ENCODE measurements around the gene ACBD6.

The ACBD6 gene

DNA sequence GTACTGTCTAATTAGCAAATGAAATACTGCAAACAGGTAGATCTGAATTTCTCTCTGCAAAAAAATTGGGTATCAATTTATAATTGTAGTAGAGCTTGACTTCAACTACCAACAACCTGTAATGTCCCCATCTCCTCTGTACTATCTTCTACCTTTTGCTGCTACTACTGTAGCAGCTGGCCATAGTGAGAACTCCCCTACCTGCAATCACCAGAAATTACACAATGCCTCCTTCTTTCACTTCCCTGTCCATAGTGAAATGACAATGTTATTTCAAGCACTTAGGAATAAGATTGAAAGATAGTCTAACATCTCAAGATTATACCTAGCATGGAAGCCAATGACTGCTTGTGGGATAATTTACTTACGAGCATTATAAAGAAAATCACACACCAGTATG is 100.4 kb downstream of the ACBD6 start:
- no peaks in the 10 kb centered on the region for H3K9me2 ChIP-seq (replicated peaks; ENCODE audit: control insufficient read depth, low read length)
- H3K27me3 ChIP-seq (ENCODE audit: control insufficient read depth, low read length) = no peaks in the 10 kb centered on the region
- no peaks in the 10 kb centered on the region for H3K4me1 ChIP-seq (ENCODE audit: control insufficient read depth, low read length)
- no peak for TF ChIP-seq EZH2phosphoT487 (IDR thresholded peaks at IDR 0.05; ENCODE audit: borderline replicate concordance, low read length)
- no peaks in the 10 kb centered on the region for H4K20me1 ChIP-seq (ENCODE audit: control insufficient read depth, insufficient read depth, low read depth, low read length)
- no peak overlapping the region for H3K4me3 ChIP-seq (ENCODE audit: low read length)
- no peak overlapping the region for H3K27ac ChIP-seq (ENCODE audit: low read depth, low read length)
- no peaks in the 10 kb centered on the region for H3K9me3 ChIP-seq (ENCODE audit: control insufficient read depth, insufficient read depth, low read length)
- peaks cover under 1% of the 10 kb centered on the region for H3K36me3 ChIP-seq (ENCODE audit: control insufficient read depth, low read length)
- H3F3A ChIP-seq (ENCODE audit: control insufficient read depth, insufficient read depth) = no peaks in the 10 kb centered on the region
- no peak overlapping the region for H3K4me2 ChIP-seq (ENCODE audit: low read length)
- H3K79me2 ChIP-seq (ENCODE audit: control insufficient read depth, low read length) = no peaks in the 10 kb centered on the region; the same call in 1 of the 2 replicates

DNA sequence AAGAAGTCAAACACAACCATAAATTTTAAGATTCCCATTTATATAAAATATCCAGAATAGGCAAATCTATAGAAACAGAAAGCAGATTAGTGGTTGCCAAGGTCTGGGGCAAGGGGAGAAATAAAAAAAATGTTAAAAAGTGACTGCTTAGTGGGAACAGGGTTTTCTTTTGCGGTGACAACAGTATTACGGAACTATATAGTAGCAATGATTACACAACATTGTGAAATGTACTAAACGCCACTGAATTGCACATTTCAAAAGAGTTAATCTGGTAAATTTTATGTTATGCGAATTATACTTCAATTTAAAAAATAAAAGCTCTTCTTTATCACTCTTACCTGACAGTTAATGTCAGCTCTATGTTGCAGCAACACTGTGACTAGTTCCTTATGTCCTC is 105.2 kb downstream of the ACBD6 start:
- H3K9me2 ChIP-seq (replicated peaks; ENCODE audit: control insufficient read depth, low read length) = no peaks in the 10 kb centered on the region

DNA sequence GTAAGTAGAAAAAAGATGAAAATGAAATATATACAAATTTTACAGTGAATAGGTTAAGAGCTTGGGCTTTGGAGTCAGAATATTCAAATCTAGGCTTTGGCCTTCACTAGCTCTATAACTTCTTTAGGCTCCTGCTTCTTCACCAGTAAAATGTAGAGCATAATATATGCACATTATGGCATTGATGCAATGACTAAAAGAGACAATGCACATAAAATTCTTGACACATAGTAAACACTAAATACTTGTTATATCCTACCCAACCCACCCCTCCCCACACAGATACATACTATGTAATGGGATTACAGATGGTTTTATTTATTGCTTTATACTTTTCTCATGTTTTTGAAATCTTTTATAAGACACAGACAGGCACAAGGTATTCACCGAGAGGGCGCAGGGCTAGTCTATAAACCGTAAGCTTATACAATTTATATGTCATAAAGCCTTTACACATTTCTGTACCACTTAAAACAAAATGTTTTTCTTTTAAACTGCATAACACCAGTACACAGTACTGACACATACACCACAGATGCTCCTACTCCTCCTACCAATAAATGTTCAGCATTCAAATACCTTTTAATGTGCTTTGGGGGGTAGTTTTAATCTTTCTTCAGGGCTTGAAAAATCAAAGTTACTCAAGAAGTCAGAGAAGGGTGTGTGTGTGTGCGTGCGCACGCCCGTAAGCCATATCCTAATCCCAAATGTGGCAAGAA is 109.8 kb downstream of the ACBD6 start:
- H3K36me3 ChIP-seq (ENCODE audit: control insufficient read depth, low read length) = peaks cover 30% of the 10 kb centered on the region
- H3K27ac ChIP-seq (ENCODE audit: low read depth, low read length) = no peak overlapping the region
- peaks cover 11% of the 10 kb centered on the region; the same call in 1 of the 2 replicates for H3K79me2 ChIP-seq (ENCODE audit: control insufficient read depth, low read length)
- H4K20me1 ChIP-seq (ENCODE audit: control insufficient read depth, insufficient read depth, low read depth, low read length) = no peaks in the 10 kb centered on the region
- H3K4me3 ChIP-seq (ENCODE audit: low read length) = no peak overlapping the region
- no peaks in the 10 kb centered on the region for H3K9me2 ChIP-seq (replicated peaks; ENCODE audit: control insufficient read depth, low read length)
- H3K4me1 ChIP-seq (ENCODE audit: control insufficient read depth, low read length) = no peaks in the 10 kb centered on the region
- H3K4me2 ChIP-seq (ENCODE audit: low read length) = no peak overlapping the region
- no peak for TF ChIP-seq EZH2phosphoT487 (IDR thresholded peaks at IDR 0.05; ENCODE audit: borderline replicate concordance, low read length)
- TF ChIP-seq, protein P1, sequence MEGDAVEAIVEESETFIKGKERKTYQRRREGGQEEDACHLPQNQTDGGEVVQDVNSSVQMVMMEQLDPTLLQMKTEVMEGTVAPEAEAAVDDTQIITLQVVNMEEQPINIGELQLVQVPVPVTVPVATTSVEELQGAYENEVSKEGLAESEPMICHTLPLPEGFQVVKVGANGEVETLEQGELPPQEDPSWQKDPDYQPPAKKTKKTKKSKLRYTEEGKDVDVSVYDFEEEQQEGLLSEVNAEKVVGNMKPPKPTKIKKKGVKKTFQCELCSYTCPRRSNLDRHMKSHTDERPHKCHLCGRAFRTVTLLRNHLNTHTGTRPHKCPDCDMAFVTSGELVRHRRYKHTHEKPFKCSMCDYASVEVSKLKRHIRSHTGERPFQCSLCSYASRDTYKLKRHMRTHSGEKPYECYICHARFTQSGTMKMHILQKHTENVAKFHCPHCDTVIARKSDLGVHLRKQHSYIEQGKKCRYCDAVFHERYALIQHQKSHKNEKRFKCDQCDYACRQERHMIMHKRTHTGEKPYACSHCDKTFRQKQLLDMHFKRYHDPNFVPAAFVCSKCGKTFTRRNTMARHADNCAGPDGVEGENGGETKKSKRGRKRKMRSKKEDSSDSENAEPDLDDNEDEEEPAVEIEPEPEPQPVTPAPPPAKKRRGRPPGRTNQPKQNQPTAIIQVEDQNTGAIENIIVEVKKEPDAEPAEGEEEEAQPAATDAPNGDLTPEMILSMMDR (IDR thresholded peaks at IDR 0.05; ENCODE audit: low read depth, low read length, poor library complexity, severe bottlenecking) = no peak
- H3K27me3 ChIP-seq (ENCODE audit: control insufficient read depth, low read length) = no peaks in the 10 kb centered on the region
- H3F3A ChIP-seq (ENCODE audit: control insufficient read depth, insufficient read depth) = no peaks in the 10 kb centered on the region
- H3K9me3 ChIP-seq (ENCODE audit: control insufficient read depth, insufficient read depth, low read length) = peaks cover 3% of the 10 kb centered on the region; the same call in 1 of the 2 replicates

More for the DNA sequence above, 105.2 kb downstream of the ACBD6 start:
- no peak for TF ChIP-seq EZH2phosphoT487 (IDR thresholded peaks at IDR 0.05; ENCODE audit: borderline replicate concordance, low read length)
- TF ChIP-seq, protein P1 (IDR thresholded peaks at IDR 0.05; ENCODE audit: low read depth, low read length, poor library complexity, severe bottlenecking) = no peak
- no peaks in the 10 kb centered on the region for H3K4me1 ChIP-seq (ENCODE audit: control insufficient read depth, low read length)
- H3K36me3 ChIP-seq (ENCODE audit: control insufficient read depth, low read length) = peaks cover 20% of the 10 kb centered on the region
- H3K27ac ChIP-seq (ENCODE audit: low read depth, low read length) = no peak overlapping the region
- H4K20me1 ChIP-seq (ENCODE audit: control insufficient read depth, insufficient read depth, low read depth, low read length) = no peaks in the 10 kb centered on the region
- no peaks in the 10 kb centered on the region for H3F3A ChIP-seq (ENCODE audit: control insufficient read depth, insufficient read depth)
- H3K4me2 ChIP-seq (ENCODE audit: low read length) = no peak overlapping the region
- no peaks in the 10 kb centered on the region for H3K27me3 ChIP-seq (ENCODE audit: control insufficient read depth, low read length)
- H3K4me3 ChIP-seq (ENCODE audit: low read length) = no peak overlapping the region
- no peaks in the 10 kb centered on the region for H3K9me3 ChIP-seq (ENCODE audit: control insufficient read depth, insufficient read depth, low read length)
- H3K79me2 ChIP-seq (ENCODE audit: control insufficient read depth, low read length) = peaks cover 7% of the 10 kb centered on the region; the same call in 1 of the 2 replicates

DNA sequence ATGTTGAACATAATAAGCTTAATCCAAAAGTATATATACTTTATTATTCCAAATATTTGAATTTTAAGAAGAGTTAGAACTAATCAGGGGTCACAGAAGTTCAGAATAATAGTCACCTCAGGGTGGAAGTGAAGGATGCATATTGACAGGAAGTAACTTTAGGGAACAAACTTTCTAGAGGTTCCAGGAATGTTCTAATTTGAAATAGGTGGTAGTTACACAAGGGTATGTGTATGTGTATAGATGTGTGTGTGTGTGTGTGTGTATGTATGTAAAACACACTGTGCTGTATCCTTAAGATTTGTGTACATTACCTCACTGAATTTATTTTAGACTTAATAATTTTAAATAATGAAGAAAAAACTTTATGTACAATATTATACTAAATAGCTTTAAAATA is 110.4 kb downstream of the ACBD6 start:
- no peaks in the 10 kb centered on the region for H3K4me1 ChIP-seq (ENCODE audit: control insufficient read depth, low read length)

More for the DNA sequence above, 110.4 kb downstream of the ACBD6 start:
- H3K27ac ChIP-seq (ENCODE audit: low read depth, low read length) = no peak overlapping the region
- peaks cover 11% of the 10 kb centered on the region; the same call in 1 of the 2 replicates for H3K79me2 ChIP-seq (ENCODE audit: control insufficient read depth, low read length)
- no peaks in the 10 kb centered on the region for H3K27me3 ChIP-seq (ENCODE audit: control insufficient read depth, low read length)
- no peak overlapping the region for H3K4me3 ChIP-seq (ENCODE audit: low read length)
- H3K9me2 ChIP-seq (replicated peaks; ENCODE audit: control insufficient read depth, low read length) = no peaks in the 10 kb centered on the region
- no peak overlapping the region for H3K4me2 ChIP-seq (ENCODE audit: low read length)
- no peak for TF ChIP-seq EZH2phosphoT487 (IDR thresholded peaks at IDR 0.05; ENCODE audit: borderline replicate concordance, low read length)
- TF ChIP-seq, protein P1 (IDR thresholded peaks at IDR 0.05; ENCODE audit: low read depth, low read length, poor library complexity, severe bottlenecking) = no peak
- H4K20me1 ChIP-seq (ENCODE audit: control insufficient read depth, insufficient read depth, low read depth, low read length) = no peaks in the 10 kb centered on the region
- peaks cover 34% of the 10 kb centered on the region for H3K36me3 ChIP-seq (ENCODE audit: control insufficient read depth, low read length)
- no peaks in the 10 kb centered on the region for H3F3A ChIP-seq (ENCODE audit: control insufficient read depth, insufficient read depth)
- H3K9me3 ChIP-seq (ENCODE audit: control insufficient read depth, insufficient read depth, low read length) = peaks cover 7% of the 10 kb centered on the region; the same call in 1 of the 2 replicates

All from DOHH2 (cell line).